Prostate gland (tissue), 2 donors: ENCODE data around the gene ING3. TPM values are rescaled to one million over a fixed set of nuclear protein-coding genes. Genes with fewer than 3 reads are reported as not detected.
"Not testable (repeated sequence)": the region's sequence is repeated elsewhere in the genome, so short reads cannot be mapped to it uniquely, and the experiment has no call there.

Experiments used
- DNase-seq: peaks from one replicate; pipeline ENCODE4 v3.0.0-alpha.2; 2019; ENCODE audit warnings: low spot score
- H3K27ac ChIP-seq, 2 donors: fragments of 200-600 bp; sonication (generic); 2 replicates each; pipeline ENCODE4 v1.5.1; 2017 to 2019
- H3K27me3 ChIP-seq: fragments of 200-600 bp; sonication (generic); replicated peaks from 2 replicates; pipeline ENCODE4 v1.5.1; 2019; ENCODE audit not compliant: insufficient read depth
- H3K36me3 ChIP-seq, 2 donors: fragments of 200-600 bp; sonication (generic); 1 replicate in 1 of 2; 2 replicates in 1 of 2; pipeline versions ENCODE4 v1.5.1 to v1.8.1; 2017 to 2019
- H3K4me1 ChIP-seq: fragments of 200-600 bp; sonication (generic); replicated peaks from 2 replicates; pipeline ENCODE4 v1.5.1; 2019
- H3K4me3 ChIP-seq, 2 donors: fragments of 200-600 bp; sonication (generic); 2 replicates each; pipeline ENCODE4 v1.5.1; 2017 to 2019
- H3K9me3 ChIP-seq: fragments of 200-600 bp; sonication (generic); 2 replicates; pipeline ENCODE4 v1.5.1; 2017
- POLR2A ChIP-seq: fragments of 450-650 bp; IDR thresholded peaks from one replicate; pipeline ENCODE4 v1.6.1; 2016; ENCODE audit warnings: antibody characterized with exemption, mild to moderate bottlenecking
- POLR2AphosphoS5 ChIP-seq: sonication (generic); formaldehyde crosslinking; IDR thresholded peaks from one replicate; pipeline ENCODE4 v1.6.1; 2017; ENCODE audit warnings: antibody characterized with exemption
- WGBS: methylation state at CpG from one replicate; pipeline ENCODE4 v1.1.5; 2018; 5-methylcytosine and 5-hydroxymethylcytosine counted together
- intact Hi-C: fragments of 100-400 bp; cut with DNase I; formaldehyde crosslinking; loops from one replicate; pipeline ENCODE4 v1.14.2; 2022
- total RNA-seq, 2 donors: library from RNA; depleted of rRNA; stranded (reverse); fragments of >200 nt; gene quantifications; one replicate each; pipeline ENCODE4 v1.1.0, GENCODE V29; 2016
- TF ChIP-seq, protein P1 (sequence below), 4 experiments: fragments of 200-600 bp in 2 of 4; fragments of 450-650 bp in 2 of 4; sonication (generic) in 2 of 4; IDR thresholded peaks; 1 replicate in 3 of 4; 2 replicates in 1 of 4; pipeline ENCODE4 v1.5.1; 2016 to 2019; ENCODE audit warnings: antibody characterized with exemption in 4 of 4, mild to moderate bottlenecking in 2 of 4, moderate library complexity in 2 of 4

ING3 gene
- total RNA-seq, 2 donors from 2014 or later, result 12.4 to 20.8 TPM

DNA sequence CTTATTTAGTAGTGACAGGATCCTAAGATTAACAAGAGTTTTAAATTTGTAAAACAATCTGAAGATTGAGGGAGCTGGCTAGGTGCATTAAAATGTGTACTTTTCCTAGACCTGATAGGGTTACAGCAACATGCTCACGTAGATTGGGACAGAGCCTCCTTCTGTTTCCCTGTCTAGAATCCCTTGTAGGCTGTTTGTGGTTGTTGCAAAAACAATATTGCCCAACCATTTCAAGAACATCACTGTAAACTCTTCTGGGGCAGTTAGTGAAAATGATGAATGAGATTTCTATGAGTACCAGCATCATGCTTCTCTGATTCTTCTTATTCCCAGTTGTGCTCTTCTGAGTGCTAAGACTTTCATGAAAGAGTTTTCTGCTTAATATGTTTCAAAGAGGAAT lies 23.3 kb downstream of the ING3 start:
- intact Hi-C loops, result no loop called here
- DNase-seq, result no peak
- 96% methylated on average over 1 of the region's 1 CpG for WGBS
- peaks cover 0 to 9% of the 10 kb centered on the region in 2 donors for H3K36me3 ChIP-seq
- H3K27ac ChIP-seq, result no peak overlapping the region
- TF ChIP-seq POLR2AphosphoS5, result no peak
- H3K9me3 ChIP-seq, result no peaks in the 10 kb centered on the region
- no peak overlapping the region for H3K4me3 ChIP-seq
- no peaks in the 10 kb centered on the region for H3K4me1 ChIP-seq
- H3K27me3 ChIP-seq, result no peaks in the 10 kb centered on the region

DNA sequence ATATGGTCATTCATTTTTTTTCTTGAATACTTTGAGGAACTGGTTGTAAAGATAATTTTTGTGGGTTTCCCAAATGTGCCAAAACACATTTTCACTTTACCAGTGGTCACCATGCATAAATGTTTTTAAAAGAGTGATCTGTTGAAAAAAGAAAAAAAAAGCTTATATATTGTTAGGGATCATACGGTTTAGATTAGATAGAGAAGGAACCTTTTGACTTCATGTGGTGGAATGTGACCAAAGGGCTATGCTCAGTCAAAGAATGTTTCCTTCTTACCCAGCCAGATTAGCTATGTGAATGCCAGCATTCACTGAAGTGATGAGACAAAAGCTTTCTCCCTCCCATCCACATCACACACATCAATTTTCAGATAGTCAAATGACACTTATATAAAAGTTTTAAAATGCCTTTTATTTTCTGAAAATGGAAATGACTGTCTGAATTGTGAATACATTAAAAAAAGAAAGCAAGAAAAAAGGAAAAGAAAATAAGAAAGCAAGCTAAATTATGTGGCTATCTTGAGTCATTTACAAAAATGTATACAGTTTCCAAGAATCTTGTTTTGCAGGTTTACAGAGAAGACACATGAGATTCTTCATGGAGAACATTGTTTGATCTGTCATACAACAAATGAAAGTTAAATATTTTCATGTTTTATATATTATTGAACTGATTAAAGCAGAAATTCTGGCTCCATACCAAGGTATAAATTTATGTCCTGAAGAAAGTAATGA lies 29.4 kb downstream of the ING3 start:
- TF ChIP-seq POLR2A, result no peak
- TF ChIP-seq POLR2AphosphoS5, result no peak
- TF ChIP-seq, protein P1, sequence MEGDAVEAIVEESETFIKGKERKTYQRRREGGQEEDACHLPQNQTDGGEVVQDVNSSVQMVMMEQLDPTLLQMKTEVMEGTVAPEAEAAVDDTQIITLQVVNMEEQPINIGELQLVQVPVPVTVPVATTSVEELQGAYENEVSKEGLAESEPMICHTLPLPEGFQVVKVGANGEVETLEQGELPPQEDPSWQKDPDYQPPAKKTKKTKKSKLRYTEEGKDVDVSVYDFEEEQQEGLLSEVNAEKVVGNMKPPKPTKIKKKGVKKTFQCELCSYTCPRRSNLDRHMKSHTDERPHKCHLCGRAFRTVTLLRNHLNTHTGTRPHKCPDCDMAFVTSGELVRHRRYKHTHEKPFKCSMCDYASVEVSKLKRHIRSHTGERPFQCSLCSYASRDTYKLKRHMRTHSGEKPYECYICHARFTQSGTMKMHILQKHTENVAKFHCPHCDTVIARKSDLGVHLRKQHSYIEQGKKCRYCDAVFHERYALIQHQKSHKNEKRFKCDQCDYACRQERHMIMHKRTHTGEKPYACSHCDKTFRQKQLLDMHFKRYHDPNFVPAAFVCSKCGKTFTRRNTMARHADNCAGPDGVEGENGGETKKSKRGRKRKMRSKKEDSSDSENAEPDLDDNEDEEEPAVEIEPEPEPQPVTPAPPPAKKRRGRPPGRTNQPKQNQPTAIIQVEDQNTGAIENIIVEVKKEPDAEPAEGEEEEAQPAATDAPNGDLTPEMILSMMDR (IDR thresholded peaks at IDR 0.05), result no peak
- intact Hi-C loops, result no loop called here
- no peaks in the 10 kb centered on the region for H3K9me3 ChIP-seq

DNA sequence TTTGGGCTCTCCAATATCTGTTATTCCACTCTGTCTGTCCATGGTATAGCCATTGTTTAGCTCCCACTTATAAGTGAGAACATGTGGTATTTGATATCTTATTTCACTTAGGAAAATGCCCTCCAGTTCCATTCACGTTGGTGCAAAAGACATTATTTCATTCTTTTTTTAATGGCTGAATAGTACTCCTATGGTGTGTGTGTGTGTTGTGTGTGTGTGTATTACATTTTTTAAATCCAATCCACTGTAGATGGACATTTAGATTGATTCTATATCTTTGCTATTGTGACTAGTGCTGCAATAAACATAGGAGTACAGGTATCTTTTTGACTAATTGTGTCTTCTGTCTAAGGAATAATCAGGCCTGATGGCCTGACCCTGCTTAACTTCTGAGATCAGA lies 30.5 kb downstream of the ING3 start:
- no peak for DNase-seq
- WGBS, result 79% methylated on average over 1 of the region's 1 CpG
- no peaks in the 10 kb centered on the region for H3K9me3 ChIP-seq

More for the DNA sequence above, 29.4 kb downstream of the ING3 start:
- Histone ChIP-seq H3K4me1 (no peaks in the 10 kb centered on the region), H3K4me3 (no peak overlapping the region), H3K27ac (no peak overlapping the region), H3K36me3 (peaks cover 0 to 2% of the 10 kb centered on the region in 2 donors), H3K27me3 (no peaks in the 10 kb centered on the region)
- 3% methylated on average over 1 of the region's 1 CpG for WGBS
- no peak for DNase-seq

DNA sequence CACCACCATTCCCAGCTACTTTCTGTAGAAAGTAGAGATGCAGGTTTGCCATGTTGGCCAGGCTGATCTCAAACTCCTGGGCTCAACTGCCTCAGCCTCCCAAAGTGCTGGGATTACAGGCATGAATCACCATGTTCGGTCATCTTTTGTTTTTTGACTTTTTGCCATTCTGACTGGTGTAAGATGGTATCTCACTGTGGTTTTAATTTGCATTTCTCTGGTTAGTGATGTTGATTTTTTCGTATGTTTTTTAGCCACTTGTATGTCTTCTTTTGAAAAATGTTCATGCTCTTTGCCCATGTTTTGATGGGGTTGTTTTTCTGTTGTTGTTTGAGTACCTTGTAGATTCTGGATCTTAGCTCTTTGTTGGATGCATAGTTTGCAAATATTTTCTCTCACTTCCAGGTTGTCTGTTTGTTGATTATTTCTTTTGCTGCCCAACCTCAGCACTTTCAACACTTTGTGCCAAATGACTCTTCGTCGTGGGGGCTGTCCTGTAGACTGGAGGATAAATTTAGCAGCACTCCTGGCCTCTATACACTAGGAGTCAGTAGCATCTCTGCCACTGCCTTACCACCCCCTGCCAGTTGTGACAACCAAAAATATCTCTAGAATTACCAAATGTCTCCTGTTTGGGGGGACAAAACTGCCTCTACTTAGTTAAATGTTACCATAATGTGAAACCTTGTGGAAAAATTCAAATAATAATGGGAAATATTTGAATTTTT lies 31.5 kb downstream of the ING3 start:
- TF ChIP-seq, protein P1 (IDR thresholded peaks at IDR 0.05), result no peak
- no peak for TF ChIP-seq POLR2AphosphoS5
- TF ChIP-seq POLR2A, result no peak
- H3K4me3 ChIP-seq, result no peak overlapping the region
- H3K36me3 ChIP-seq, result no peaks in the 10 kb centered on the region
- no peaks in the 10 kb centered on the region for H3K9me3 ChIP-seq
- H3K27ac ChIP-seq, result no peak overlapping the region
- 78% methylated on average over 4 of the region's 4 CpGs for WGBS
- H3K4me1 ChIP-seq, result no peaks in the 10 kb centered on the region
- DNase-seq, result no peak
- H3K27me3 ChIP-seq, result no peaks in the 10 kb centered on the region
- intact Hi-C loops, result no loop called here

More for the DNA sequence above, 30.5 kb downstream of the ING3 start:
- intact Hi-C loops, result no loop called here
- no peak overlapping the region for H3K27ac ChIP-seq
- no peak for TF ChIP-seq POLR2A
- TF ChIP-seq, protein P1 (IDR thresholded peaks at IDR 0.05), result no peak
- TF ChIP-seq POLR2AphosphoS5, result no peak
- no peaks in the 10 kb centered on the region for H3K36me3 ChIP-seq
- no peak overlapping the region for H3K4me3 ChIP-seq
- no peaks in the 10 kb centered on the region for H3K4me1 ChIP-seq
- no peaks in the 10 kb centered on the region for H3K27me3 ChIP-seq

DNA sequence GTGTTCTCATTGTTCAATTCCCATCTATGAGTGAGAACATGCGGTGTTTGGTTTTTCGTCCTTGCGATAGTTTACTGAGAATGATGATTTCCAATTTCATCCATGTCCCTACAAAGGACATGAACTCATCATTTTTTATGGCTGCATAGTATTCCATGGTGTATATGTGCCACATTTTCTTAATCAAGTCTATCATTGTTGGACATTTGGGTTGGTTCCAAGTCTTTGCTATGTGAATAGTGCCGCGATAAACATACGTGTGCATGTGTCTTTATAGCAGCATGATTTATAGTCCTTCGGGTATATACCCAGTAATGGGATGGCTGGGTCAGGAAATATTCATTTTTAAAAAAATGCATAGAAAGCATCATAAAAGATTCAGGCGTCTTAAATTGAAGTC lies 33.0 kb downstream of the ING3 start:
- DNase-seq, H3K4me3 ChIP-seq, intact Hi-C loops, H3K27ac ChIP-seq, H3K27me3 ChIP-seq, H3K36me3 ChIP-seq, H3K4me1 ChIP-seq, H3K9me3 ChIP-seq: not testable (repeated sequence)
- WGBS, result 94% methylated on average over 5 of the region's 8 CpGs
